Measurements from ENCODE around the gene SMIM5. TPM values are rescaled to one million over a fixed set of nuclear protein-coding genes. Genes with fewer than 3 reads are reported as not detected.
"Not testable (repeated sequence)": the region's sequence is repeated elsewhere in the genome, so short reads cannot be mapped to it uniquely, and the experiment has no call there.

The SMIM5 gene
- total RNA-seq, 4 donors from 2014 or later: 7.1 to 11.9 (median 9.5) TPM

DNA sequence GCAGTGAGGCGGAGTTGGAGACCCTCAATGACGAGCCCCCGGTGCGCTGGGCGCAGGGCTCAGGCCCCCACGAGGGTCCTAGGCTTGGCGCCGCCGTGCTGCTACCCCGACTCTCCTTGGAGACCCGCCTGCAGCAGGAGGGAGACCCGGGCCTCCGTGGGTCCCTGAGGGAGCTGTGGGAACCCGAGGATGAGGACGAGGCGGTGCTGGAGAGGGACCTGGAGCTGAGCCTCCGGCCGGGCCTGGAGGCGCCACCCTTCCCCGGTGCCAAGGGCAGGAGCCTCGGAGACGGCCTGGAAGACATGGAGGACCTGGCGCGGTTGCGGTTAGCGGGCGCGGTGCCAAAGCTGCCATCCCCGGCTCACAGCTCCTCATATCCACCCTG lies 43.3 kb upstream of the SMIM5 start:
- DNase-seq (ENCODE audit: low spot score in 2 of 2): no peak
- TF ChIP-seq, protein P1, sequence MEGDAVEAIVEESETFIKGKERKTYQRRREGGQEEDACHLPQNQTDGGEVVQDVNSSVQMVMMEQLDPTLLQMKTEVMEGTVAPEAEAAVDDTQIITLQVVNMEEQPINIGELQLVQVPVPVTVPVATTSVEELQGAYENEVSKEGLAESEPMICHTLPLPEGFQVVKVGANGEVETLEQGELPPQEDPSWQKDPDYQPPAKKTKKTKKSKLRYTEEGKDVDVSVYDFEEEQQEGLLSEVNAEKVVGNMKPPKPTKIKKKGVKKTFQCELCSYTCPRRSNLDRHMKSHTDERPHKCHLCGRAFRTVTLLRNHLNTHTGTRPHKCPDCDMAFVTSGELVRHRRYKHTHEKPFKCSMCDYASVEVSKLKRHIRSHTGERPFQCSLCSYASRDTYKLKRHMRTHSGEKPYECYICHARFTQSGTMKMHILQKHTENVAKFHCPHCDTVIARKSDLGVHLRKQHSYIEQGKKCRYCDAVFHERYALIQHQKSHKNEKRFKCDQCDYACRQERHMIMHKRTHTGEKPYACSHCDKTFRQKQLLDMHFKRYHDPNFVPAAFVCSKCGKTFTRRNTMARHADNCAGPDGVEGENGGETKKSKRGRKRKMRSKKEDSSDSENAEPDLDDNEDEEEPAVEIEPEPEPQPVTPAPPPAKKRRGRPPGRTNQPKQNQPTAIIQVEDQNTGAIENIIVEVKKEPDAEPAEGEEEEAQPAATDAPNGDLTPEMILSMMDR (IDR thresholded peaks at IDR 0.05): no peak
- TF ChIP-seq POLR2A (IDR thresholded peaks at IDR 0.05): no peak
- H3K4me3 ChIP-seq (ENCODE audit: low read depth, poor library complexity, severe bottlenecking): no peak overlapping the region
- intact Hi-C loops (cut with DNase I; ENCODE audit: low total_unique reads): loop anchor here (5.0 kb wide), 1 partner anchor 163 kb away; no protein-coding TSS in a partner anchor
- WGBS, 2 donors: 49 to 56% methylated on average over 8 to 28 of the region's 29 CpGs

DNA sequence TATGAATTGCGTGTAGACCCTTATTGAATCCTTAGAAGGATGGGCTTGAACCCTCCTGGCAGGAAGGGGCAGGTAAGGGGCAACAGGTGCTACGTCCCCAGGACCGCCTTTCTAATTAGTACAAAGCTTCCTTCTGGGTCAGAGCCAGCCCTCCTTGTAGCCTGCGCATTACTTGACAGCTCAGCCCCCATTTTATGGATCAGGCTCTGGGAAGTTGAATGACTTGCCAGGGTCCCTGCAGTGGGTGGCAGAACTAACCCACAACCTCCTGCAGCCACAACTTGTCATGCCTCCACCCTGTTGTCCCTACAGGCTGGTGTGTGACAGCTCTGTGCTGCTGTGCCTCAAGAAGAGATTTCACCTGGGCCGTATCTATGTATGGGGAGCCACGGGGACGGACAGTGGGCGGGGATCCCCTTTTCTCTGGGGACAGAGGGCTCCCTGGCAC lies 42.9 kb upstream of the SMIM5 start:
- H3K4me3 ChIP-seq (ENCODE audit: low read depth, poor library complexity, severe bottlenecking): no peak overlapping the region
- DNase-seq (ENCODE audit: low spot score in 2 of 2): no peak

DNA sequence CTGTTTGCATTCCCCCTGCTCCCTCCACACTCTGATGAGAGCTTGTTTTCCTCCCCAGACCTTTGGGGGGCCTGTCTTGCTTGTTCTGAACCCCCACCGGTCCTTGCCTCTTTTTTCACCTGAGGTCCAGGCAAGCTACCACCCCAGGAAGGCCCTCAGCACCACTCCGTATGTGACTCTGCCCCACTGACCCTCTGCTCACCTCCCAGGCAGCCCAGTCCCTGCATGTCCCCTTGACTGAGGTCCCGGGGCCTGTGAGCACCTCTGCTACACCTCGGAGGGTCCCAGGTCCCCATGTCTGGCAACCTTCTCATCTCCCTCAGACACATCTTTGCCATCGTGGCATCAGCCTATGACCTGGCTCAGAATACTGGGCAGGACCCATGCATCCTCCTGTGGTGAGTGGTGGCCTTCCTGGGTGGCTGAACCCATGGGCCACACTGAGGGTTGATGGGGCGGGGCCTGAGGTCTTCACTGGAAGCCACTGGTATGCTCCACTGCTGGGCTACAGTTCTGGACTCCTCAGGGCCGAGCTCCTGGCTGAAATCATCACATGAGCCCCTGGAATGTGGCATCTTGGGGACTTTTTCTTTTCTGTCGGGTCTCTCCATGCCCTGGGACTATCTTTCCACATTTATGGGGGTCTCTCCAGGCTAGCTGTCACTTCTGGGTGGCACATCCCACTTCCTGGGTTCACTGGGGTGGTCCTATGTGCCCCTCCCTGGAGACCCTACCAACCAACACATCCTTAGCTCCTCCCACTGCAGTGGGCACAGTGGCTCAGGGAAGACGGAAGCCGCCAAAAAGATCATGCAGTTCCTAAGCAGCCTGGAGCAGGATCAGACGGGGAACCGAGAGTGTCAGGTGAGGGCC lies 42.1 kb upstream of the SMIM5 start:
- no peak overlapping the region for H3K4me3 ChIP-seq (ENCODE audit: low read depth, poor library complexity, severe bottlenecking)
- intact Hi-C loops (cut with DNase I; ENCODE audit: low total_unique reads): loop anchor here (5.0 kb wide), 1 partner anchor 164 kb away; no protein-coding TSS in a partner anchor
- WGBS, 2 donors: 82 to 84% methylated on average over 12 of the region's 12 CpGs
- DNase-seq (ENCODE audit: low spot score in 2 of 2): no peak
- no peak for TF ChIP-seq POLR2A (IDR thresholded peaks at IDR 0.05)
- TF ChIP-seq, protein P1 (IDR thresholded peaks at IDR 0.05): no peak

More for the DNA sequence above, 42.9 kb upstream of the SMIM5 start:
- intact Hi-C loops (cut with DNase I; ENCODE audit: low total_unique reads): loop anchor here (5.0 kb wide), 1 partner anchor 163 kb away; no protein-coding TSS in a partner anchor
- TF ChIP-seq POLR2A (IDR thresholded peaks at IDR 0.05): no peak
- TF ChIP-seq, protein P1 (IDR thresholded peaks at IDR 0.05): no peak
- 68 to 73% methylated on average over 8 of the region's 8 CpGs for WGBS, 2 donors

DNA sequence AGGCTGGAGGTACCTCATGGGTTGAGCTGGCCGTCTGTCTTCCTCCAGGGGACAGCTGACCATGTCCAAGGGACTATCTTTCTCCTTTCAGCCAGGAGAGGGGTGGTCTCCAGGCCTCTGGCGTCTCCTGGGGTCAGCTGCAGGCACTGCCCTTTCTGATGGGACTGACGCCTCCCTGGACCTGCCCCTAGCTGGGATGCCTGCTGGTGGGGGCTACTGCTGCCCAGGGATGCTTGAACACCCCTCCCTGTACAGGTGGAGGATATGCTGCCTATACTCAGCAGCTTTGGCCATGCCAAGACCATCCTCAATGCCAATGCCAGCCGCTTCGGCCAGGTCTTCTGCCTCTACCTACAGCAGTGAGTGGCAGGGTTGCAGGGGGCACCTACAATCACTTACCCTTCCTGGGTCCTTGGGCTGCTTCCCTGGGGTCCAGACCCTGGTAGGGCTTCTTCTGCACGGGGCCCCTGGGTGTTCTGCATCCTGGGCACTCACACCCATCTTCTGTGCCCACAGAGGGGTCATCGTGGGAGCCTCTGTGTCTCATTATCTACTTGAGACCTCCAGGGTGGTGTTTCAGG lies 41.4 kb upstream of the SMIM5 start:
- DNase-seq (ENCODE audit: low spot score in 2 of 2): no peak
- TF ChIP-seq POLR2A (IDR thresholded peaks at IDR 0.05): no peak
- TF ChIP-seq, protein P1 (IDR thresholded peaks at IDR 0.05): no peak
- intact Hi-C loops (cut with DNase I; ENCODE audit: low total_unique reads): loop anchor here (5.0 kb wide), 1 partner anchor 165 kb away; no protein-coding TSS in a partner anchor
- H3K4me3 ChIP-seq (ENCODE audit: low read depth, poor library complexity, severe bottlenecking): no peak overlapping the region
- WGBS, 2 donors: 86 to 89% methylated on average over 2 to 7 of the region's 7 CpGs

DNA sequence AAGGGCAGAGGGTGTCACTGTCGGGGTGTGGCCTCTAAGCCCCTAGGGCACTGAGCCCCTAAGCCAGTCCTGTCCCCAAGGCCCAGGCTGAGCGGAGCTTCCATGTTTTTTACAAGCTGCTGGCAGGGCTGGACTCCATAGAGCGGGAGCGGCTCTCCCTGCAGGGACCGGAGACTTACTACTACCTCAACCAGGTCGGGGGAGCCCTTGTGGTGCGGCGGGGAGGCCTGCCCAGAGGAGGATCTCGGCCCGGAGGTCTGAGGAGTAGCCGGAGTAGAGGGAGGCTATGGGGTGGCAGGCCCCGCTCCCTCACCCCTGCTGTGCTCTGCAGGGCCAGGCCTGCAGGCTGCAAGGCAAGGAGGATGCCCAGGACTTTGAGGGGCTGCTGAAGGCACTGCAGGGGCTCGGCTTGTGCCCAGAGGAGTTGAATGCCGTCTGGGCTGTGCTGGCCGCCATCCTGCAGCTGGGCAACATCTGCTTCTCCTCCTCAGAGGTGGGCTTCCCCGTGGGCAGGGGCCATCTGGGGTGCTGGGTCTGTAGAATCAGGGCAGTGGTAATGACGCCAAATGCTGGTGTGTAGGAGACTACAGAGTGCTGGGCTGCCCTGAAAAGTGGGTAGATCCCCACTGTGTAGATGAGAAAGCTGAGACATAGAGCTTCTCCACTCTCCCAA lies 40.8 kb upstream of the SMIM5 start:
- intact Hi-C loops (cut with DNase I; ENCODE audit: low total_unique reads): loop anchor here (5.0 kb wide), 1 partner anchor 165 kb away; no protein-coding TSS in a partner anchor
- TF ChIP-seq POLR2A (IDR thresholded peaks at IDR 0.05): no peak
- TF ChIP-seq, protein P1 (IDR thresholded peaks at IDR 0.05): no peak
- no peak overlapping the region for H3K4me3 ChIP-seq (ENCODE audit: low read depth, poor library complexity, severe bottlenecking)
- DNase-seq (ENCODE audit: low spot score in 2 of 2): no peak
- WGBS, 2 donors: 83 to 85% methylated on average over 14 to 16 of the region's 17 CpGs

DNA sequence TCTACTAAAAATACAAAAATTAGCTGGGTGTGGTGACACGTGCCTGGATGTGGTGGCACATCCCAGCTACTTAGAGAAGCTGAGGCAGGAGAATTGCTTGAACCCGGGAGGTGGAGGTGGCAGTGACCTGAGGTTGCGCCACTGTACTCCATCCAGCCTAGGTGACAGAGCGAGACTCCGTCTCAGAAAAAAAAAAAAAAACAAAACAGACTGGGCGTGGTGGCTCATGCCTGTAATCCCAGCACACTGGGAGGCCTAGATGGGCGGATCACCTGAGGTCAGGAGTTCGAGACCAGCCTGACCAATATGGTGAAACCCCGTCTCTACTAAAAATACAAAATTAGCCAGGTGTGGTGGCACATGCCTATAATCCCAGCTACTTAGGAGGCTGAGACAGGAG lies 39.8 kb upstream of the SMIM5 start:
- not testable (repeated sequence) for H3K4me3 ChIP-seq (ENCODE audit: low read depth, poor library complexity, severe bottlenecking); DNase-seq (ENCODE audit: low spot score in 2 of 2)
- WGBS, 2 donors: 62 to 75% methylated on average over 9 of the region's 9 CpGs
- intact Hi-C loops (cut with DNase I; ENCODE audit: low total_unique reads): loop anchor here (5.0 kb wide), 1 partner anchor 166 kb away; no protein-coding TSS in a partner anchor
